PC-9 (cell line): Measurements from ENCODE around the gene CHEK1. TPM values are rescaled to one million over a fixed set of nuclear protein-coding genes. Genes with fewer than 3 reads are reported as not detected.

Experiments used
- BruUV-seq: library from RNA; stranded (reverse); fragments of 400-500 nt; replicated peaks from 2 replicates; lab custom pipeline; 2021; lab: Mats Ljungman, UMichigan
- CTCF ChIA-PET: fragments of 300-600 bp; sonication (Branson Sonifier 250); formaldehyde crosslinking; loops from one replicate; lab custom pipeline; 2022; ENCODE audit warnings: antibody characterized with exemption; lab: Charles Lee
- POLR2A ChIA-PET: fragments of 300-600 bp; sonication (Branson Sonifier 250); formaldehyde crosslinking; loops from one replicate; lab custom pipeline; 2022; ENCODE audit warnings: antibody characterized with exemption; ENCODE audit not compliant: unreplicated experiment; lab: Charles Lee
- DNase-seq, 2 experiments: peaks; one replicate each; pipeline versions ENCODE4 v3.0.0 to v3.0.0-alpha.2; 2015 to 2022; ENCODE audit warnings: mixed read lengths in 1 of 2
- H2AFZ ChIP-seq: fragments of 200-600 bp; sonication (generic); 2 replicates; pipeline ENCODE4 v1.8.1; 2017; ENCODE audit warnings: antibody characterized with exemption
- H3F3A ChIP-seq: fragments of 200-600 bp; sonication (generic); 2 replicates; pipeline ENCODE4 v1.8.1; 2017; ENCODE audit warnings: antibody characterized with exemption, mild to moderate bottlenecking, low read depth; ENCODE audit not compliant: insufficient read depth
- H3K27ac ChIP-seq: fragments of 200-600 bp; sonication (generic); 2 replicates; pipeline ENCODE4 v1.6.1; 2016; ENCODE audit warnings: mixed run types
- H3K27me3 ChIP-seq: fragments of 200-600 bp; sonication (generic); 2 replicates; pipeline ENCODE4 v1.6.1; 2016; ENCODE audit warnings: low read depth, mixed run types; ENCODE audit not compliant: insufficient read depth
- H3K36me3 ChIP-seq: fragments of 200-600 bp; sonication (generic); 2 replicates; pipeline ENCODE4 v1.6.1; 2016; ENCODE audit warnings: low read depth, mixed run types
- H3K4me1 ChIP-seq: fragments of 200-600 bp; sonication (generic); replicated peaks from 2 replicates; pipeline ENCODE4 v1.6.1; 2016; ENCODE audit warnings: mixed run types; ENCODE audit not compliant: insufficient read depth
- H3K4me2 ChIP-seq: fragments of 200-600 bp; sonication (generic); 2 replicates; pipeline ENCODE4 v1.6.1; 2017; ENCODE audit warnings: mixed run types
- H3K4me3 ChIP-seq: fragments of 200-600 bp; sonication (generic); 2 replicates; pipeline ENCODE4 v1.6.1; 2016; ENCODE audit warnings: mixed run types
- H3K79me2 ChIP-seq: fragments of 200-600 bp; sonication (generic); 2 replicates; pipeline ENCODE4 v1.6.1; 2017; ENCODE audit warnings: low read depth, mixed run types
- H3K9me2 ChIP-seq: fragments of 200-600 bp; sonication (generic); 2 replicates; pipeline ENCODE4 v1.8.1; 2017; ENCODE audit warnings: mild to moderate bottlenecking; ENCODE audit not compliant: insufficient read depth
- H3K9me3 ChIP-seq: fragments of 200-600 bp; sonication (generic); 2 replicates; pipeline ENCODE4 v1.8.1; 2016; ENCODE audit warnings: low read depth; ENCODE audit not compliant: insufficient read depth
- H4K20me1 ChIP-seq: fragments of 200-600 bp; sonication (generic); 2 replicates; pipeline ENCODE4 v1.8.1; 2017; ENCODE audit not compliant: insufficient read depth
- EZH2 ChIP-seq: fragments of 200-600 bp; sonication (generic); IDR thresholded peaks from 2 replicates; pipeline ENCODE4 v1.8.0; 2017; ENCODE audit warnings: antibody characterized with exemption, low read depth
- intact Hi-C: fragments of 100-400 bp; cut with micrococcal nuclease; formaldehyde crosslinking; loops from one replicate; pipeline ENCODE4 v1.10.0; 2022; ENCODE audit not compliant: unreplicated experiment
- total RNA-seq: library from RNA; stranded (reverse); gene quantifications from 2 replicates; pipeline ENCODE4 v1.2.3, GENCODE V29; 2021
- TF ChIP-seq, protein P1 (sequence below): fragments of 200-600 bp; sonication (generic); conservative IDR thresholded peaks from 2 replicates; pipeline ENCODE4 v1.6.1; 2017; ENCODE audit warnings: mixed run types, antibody characterized with exemption, mild to moderate bottlenecking, moderate library complexity

The CHEK1 gene
- total RNA-seq, 1 experiment from 2014 or later, result 36.5 TPM

DNA sequence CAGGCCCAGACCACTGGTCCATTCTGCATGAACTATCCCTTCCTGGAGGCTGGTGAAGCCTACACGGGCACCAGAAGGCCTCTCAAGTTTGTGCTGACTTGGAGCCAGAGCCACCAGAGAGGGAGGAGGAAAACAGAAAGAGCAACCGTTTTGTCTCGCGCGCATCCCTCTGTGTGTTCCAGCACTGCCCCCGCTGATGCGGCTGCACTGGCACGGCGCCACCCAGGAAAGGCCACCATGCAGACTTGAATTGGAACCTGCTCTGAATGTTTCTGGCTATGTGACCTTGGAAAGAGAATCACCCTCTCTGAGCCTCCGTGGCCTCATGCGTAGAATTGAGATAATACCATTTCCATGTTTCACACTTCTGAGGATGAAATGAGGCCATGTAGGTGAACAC lies 63.1 kb downstream of the CHEK1 start:
- BruUV-seq, result no TSS peak
- no peaks in the 10 kb centered on the region for H3K79me2 ChIP-seq
- H2AFZ ChIP-seq, result no peak overlapping the region
- peaks cover 13% of the 10 kb centered on the region for H3K27me3 ChIP-seq
- ChIA-PET POLR2A (no interaction called here), CTCF (no interaction called here)
- H3K9me2 ChIP-seq, result no peaks in the 10 kb centered on the region
- no peaks in the 10 kb centered on the region for H3F3A ChIP-seq
- no peaks in the 10 kb centered on the region for H3K9me3 ChIP-seq
- no peaks in the 10 kb centered on the region for H4K20me1 ChIP-seq
- no peak overlapping the region for H3K4me2 ChIP-seq
- no peaks in the 10 kb centered on the region for H3K4me1 ChIP-seq
- intact Hi-C loops, result no loop called here
- H3K36me3 ChIP-seq, result no peaks in the 10 kb centered on the region
- TF ChIP-seq EZH2, result no peak
- TF ChIP-seq, protein P1, sequence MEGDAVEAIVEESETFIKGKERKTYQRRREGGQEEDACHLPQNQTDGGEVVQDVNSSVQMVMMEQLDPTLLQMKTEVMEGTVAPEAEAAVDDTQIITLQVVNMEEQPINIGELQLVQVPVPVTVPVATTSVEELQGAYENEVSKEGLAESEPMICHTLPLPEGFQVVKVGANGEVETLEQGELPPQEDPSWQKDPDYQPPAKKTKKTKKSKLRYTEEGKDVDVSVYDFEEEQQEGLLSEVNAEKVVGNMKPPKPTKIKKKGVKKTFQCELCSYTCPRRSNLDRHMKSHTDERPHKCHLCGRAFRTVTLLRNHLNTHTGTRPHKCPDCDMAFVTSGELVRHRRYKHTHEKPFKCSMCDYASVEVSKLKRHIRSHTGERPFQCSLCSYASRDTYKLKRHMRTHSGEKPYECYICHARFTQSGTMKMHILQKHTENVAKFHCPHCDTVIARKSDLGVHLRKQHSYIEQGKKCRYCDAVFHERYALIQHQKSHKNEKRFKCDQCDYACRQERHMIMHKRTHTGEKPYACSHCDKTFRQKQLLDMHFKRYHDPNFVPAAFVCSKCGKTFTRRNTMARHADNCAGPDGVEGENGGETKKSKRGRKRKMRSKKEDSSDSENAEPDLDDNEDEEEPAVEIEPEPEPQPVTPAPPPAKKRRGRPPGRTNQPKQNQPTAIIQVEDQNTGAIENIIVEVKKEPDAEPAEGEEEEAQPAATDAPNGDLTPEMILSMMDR, result no peak
- H3K4me3 ChIP-seq, result no peak overlapping the region
- no peak overlapping the region for H3K27ac ChIP-seq
- DNase-seq, result no peak

DNA sequence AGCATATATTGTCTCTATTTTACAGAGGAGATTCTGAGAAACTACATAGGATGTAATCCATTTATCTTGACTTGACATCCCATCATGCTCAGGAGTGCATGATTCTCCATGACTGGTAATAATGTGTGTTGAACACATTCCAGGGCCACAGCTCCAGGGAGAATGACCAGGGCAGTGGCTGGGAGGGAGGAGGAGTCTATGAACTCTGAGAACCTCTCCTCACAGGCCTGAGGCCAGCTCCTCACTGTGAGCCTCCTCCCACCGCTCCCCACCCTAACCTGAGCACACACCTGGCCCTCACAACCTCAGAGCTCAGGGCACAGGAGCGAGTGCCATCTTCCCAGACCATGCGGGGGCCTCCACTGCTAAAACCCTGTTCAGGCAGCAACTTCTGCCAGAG lies 63.7 kb downstream of the CHEK1 start:
- no peak for TF ChIP-seq EZH2
- TF ChIP-seq, protein P1, result no peak
- DNase-seq, result no peak
- intact Hi-C loops, result no loop called here
- H2AFZ ChIP-seq, result no peak overlapping the region
- H3K36me3 ChIP-seq, result no peaks in the 10 kb centered on the region
- H3K9me2 ChIP-seq, result no peaks in the 10 kb centered on the region
- ChIA-PET CTCF (no interaction called here), POLR2A (no interaction called here)
- H3K4me2 ChIP-seq, result no peak overlapping the region
- H3K79me2 ChIP-seq, result no peaks in the 10 kb centered on the region
- no peaks in the 10 kb centered on the region for H3K4me1 ChIP-seq
- H3K4me3 ChIP-seq, result no peak overlapping the region
- no peaks in the 10 kb centered on the region for H4K20me1 ChIP-seq
- H3F3A ChIP-seq, result no peaks in the 10 kb centered on the region
- no peak overlapping the region for H3K27ac ChIP-seq
- H3K9me3 ChIP-seq, result no peaks in the 10 kb centered on the region
- peaks cover 19% of the 10 kb centered on the region for H3K27me3 ChIP-seq
- no TSS peak for BruUV-seq

DNA sequence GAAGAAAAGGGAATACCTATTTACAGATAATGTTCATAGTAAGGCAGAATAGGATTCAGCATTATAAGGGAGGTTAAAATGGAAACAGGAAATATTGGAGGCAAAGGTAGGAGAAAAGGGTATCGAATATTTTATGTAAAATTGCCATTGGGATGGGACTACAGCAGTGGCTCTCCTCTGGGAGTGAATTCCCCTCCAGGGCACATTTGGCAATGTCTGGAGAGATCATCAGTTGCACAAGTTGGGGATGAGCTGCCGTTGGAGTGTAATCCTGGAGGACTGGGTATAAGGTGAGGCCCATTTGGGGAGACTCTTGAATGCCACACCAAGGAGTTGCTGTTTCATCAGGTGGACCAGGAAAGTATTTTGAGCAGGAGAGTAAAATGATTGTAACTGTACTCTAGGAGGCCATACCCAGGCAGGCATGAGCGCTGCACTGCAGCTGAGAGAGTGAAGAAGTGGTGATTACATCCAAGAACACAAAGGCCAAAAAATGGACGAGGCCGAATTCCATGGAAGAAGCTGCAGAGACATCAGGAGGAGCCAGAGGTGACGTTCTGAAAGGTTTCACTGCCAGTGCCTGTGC lies 64.4 kb downstream of the CHEK1 start:
- no peaks in the 10 kb centered on the region for H4K20me1 ChIP-seq
- H3K9me3 ChIP-seq, result no peaks in the 10 kb centered on the region
- BruUV-seq, result no TSS peak
- DNase-seq, result no peak
- H3K27ac ChIP-seq, result no peak overlapping the region
- CTCF ChIA-PET, result no interaction called here
- H3K4me1 ChIP-seq, result no peaks in the 10 kb centered on the region
- peaks cover 26% of the 10 kb centered on the region for H3K27me3 ChIP-seq
- H3K36me3 ChIP-seq, result no peaks in the 10 kb centered on the region
- no peak overlapping the region for H2AFZ ChIP-seq
- intact Hi-C loops, result no loop called here
- no peak overlapping the region for H3K4me3 ChIP-seq
- H3F3A ChIP-seq, result no peaks in the 10 kb centered on the region
- H3K4me2 ChIP-seq, result no peak overlapping the region
- H3K79me2 ChIP-seq, result no peaks in the 10 kb centered on the region
- no peak for TF ChIP-seq EZH2
- TF ChIP-seq, protein P1, result no peak
- H3K9me2 ChIP-seq, result no peaks in the 10 kb centered on the region
- POLR2A ChIA-PET, result no interaction called here
